K562 (cell line): ENCODE results near the gene GAD1.

Source experiments
- CEBPG ChIP-seq, 3 experiments: fragments of 200-800 bp in 1 of 3; sonication (Bioruptor generic) in 1 of 3; sonication (generic) in 1 of 3; formaldehyde crosslinking in 1 of 3; IDR thresholded peaks in 2 of 3; conservative IDR thresholded peaks in 1 of 3; 2 replicates each; pipeline versions ENCODE4 v1.6.1 to v1.8.0; 2016 to 2022; ENCODE audit warnings: missing compliant biosample characterization in 2 of 3, missing genetic modification characterization in 2 of 3, mild to moderate bottlenecking in 1 of 3, missing genetic modification reagents in 1 of 3
- DACH1 ChIP-seq: fragments of 450-650 bp; IDR thresholded peaks from 2 replicates; pipeline ENCODE4 v1.6.1; 2018; ENCODE audit not compliant: partially characterized antibody
- DNMT1 ChIP-seq: fragments of 450-650 bp; IDR thresholded peaks from 2 replicates; pipeline ENCODE4 v1.6.1; 2016; ENCODE audit warnings: antibody characterized with exemption, mild to moderate bottlenecking
- HCFC1 ChIP-seq: IDR thresholded peaks from 2 replicates; pipeline ENCODE4 v1.6.1; 2012; ENCODE audit warnings: low read depth, low read length, improper control_type of control experiment
- POLR2A ChIP-seq: fragments of 450-650 bp; conservative IDR thresholded peaks from 2 replicates; pipeline ENCODE4 v1.6.1; 2016
- RAD21 ChIP-seq, 2 experiments: fragments of 250-450 bp in 1 of 2; fragments of 450-650 bp in 1 of 2; sonication (Bioruptor Pico) in 1 of 2; formaldehyde crosslinking in 1 of 2; IDR thresholded peaks in 1 of 2; conservative IDR thresholded peaks in 1 of 2; 2 replicates each; pipeline versions ENCODE4 v1.4.0 to v1.8.0; 2020 to 2022; ENCODE audit warnings: mild to moderate bottlenecking in 2 of 2, moderate library complexity in 1 of 2
- SP2 ChIP-seq: IDR thresholded peaks from 2 replicates; pipeline ENCODE4 v1.6.1; 2011; ENCODE audit warnings: mild to moderate bottlenecking, low read depth, low read length, moderate library complexity; ENCODE audit not compliant: poor library complexity, severe bottlenecking; ENCODE audit errors: extremely low read depth
- ZBTB33 ChIP-seq: sonication (generic); formaldehyde crosslinking; IDR thresholded peaks from 2 replicates; pipeline ENCODE4 v1.8.1; 2023; ENCODE audit warnings: mild to moderate bottlenecking, missing genetic modification reagents
- ZSCAN29 ChIP-seq: fragments of 450-650 bp; IDR thresholded peaks from 2 replicates; pipeline ENCODE4 v1.6.1; 2017
- TF ChIP-seq, protein P1 (sequence below): fragments of 250-450 bp; sonication (Bioruptor Pico); IDR thresholded peaks from 2 replicates; pipeline ENCODE4 v1.4.0; 2020; ENCODE audit warnings: mild to moderate bottlenecking, moderate library complexity
- TF ChIP-seq, protein P2 (sequence below), 3 experiments: IDR thresholded peaks in 2 of 3; conservative IDR thresholded peaks in 1 of 3; 2 replicates each; pipeline ENCODE4 v1.5.1; 2011 to 2012; ENCODE audit warnings: low read length in 3 of 3, mild to moderate bottlenecking in 3 of 3, control low read depth in 2 of 3, improper control_type of control experiment in 1 of 3, inconsistent platforms in 1 of 3, low read depth in 1 of 3, mixed read lengths in 1 of 3, moderate library complexity in 1 of 3; ENCODE audit not compliant: insufficient read depth in 2 of 3
- TF ChIP-seq, protein P3 (sequence below): fragments of 450-650 bp; IDR thresholded peaks from 2 replicates; pipeline ENCODE4 v1.6.1; 2016; ENCODE audit warnings: low read depth, mild to moderate bottlenecking, moderate library complexity
- TF ChIP-seq, protein P4 (sequence below): fragments of 250-450 bp; sonication (Bioruptor Pico); IDR thresholded peaks from 2 replicates; pipeline ENCODE4 v1.8.0; 2021; ENCODE audit warnings: moderate library complexity, mild to moderate bottlenecking, inconsistent platforms

- TF ChIP-seq RAD21 (CRISPR knock-in tag; conservative IDR thresholded peaks at IDR 0.05 in 1 of 2, IDR thresholded peaks at IDR 0.05 in 1 of 2) (no peak), HCFC1 (no peak), DACH1 (no peak), ZSCAN29 (no peak), SP2 (no peak), DNMT1 (no peak), POLR2A (no peak), CEBPG (CRISPR knock-in tag; IDR thresholded peaks at IDR 0.05) (no peak), CEBPG (tag; conservative IDR thresholded peaks at IDR 0.05 in 1 of 2, IDR thresholded peaks at IDR 0.05 in 1 of 2) (no peak), ZBTB33 (CRISPR knock-in tag) (no peak)
- TF ChIP-seq, protein P1, sequence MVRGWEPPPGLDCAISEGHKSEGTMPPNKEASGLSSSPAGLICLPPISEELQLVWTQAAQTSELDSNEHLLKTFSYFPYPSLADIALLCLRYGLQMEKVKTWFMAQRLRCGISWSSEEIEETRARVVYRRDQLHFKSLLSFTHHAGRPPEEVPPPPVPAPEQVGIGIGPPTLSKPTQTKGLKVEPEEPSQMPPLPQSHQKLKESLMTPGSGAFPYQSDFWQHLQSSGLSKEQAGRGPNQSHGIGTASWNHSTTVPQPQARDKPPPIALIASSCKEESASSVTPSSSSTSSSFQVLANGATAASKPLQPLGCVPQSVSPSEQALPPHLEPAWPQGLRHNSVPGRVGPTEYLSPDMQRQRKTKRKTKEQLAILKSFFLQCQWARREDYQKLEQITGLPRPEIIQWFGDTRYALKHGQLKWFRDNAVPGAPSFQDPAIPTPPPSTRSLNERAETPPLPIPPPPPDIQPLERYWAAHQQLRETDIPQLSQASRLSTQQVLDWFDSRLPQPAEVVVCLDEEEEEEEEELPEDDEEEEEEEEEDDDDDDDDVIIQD (CRISPR knock-in tag) = no peak
- TF ChIP-seq, protein P2, sequence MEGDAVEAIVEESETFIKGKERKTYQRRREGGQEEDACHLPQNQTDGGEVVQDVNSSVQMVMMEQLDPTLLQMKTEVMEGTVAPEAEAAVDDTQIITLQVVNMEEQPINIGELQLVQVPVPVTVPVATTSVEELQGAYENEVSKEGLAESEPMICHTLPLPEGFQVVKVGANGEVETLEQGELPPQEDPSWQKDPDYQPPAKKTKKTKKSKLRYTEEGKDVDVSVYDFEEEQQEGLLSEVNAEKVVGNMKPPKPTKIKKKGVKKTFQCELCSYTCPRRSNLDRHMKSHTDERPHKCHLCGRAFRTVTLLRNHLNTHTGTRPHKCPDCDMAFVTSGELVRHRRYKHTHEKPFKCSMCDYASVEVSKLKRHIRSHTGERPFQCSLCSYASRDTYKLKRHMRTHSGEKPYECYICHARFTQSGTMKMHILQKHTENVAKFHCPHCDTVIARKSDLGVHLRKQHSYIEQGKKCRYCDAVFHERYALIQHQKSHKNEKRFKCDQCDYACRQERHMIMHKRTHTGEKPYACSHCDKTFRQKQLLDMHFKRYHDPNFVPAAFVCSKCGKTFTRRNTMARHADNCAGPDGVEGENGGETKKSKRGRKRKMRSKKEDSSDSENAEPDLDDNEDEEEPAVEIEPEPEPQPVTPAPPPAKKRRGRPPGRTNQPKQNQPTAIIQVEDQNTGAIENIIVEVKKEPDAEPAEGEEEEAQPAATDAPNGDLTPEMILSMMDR (IDR thresholded peaks at IDR 0.05 in 2 of 3, conservative IDR thresholded peaks at IDR 0.05 in 1 of 3; ENCODE audit: insufficient read depth in 2 of 3, low read depth in 1 of 3, low read length in 3 of 3) = no peak
- TF ChIP-seq, protein P3, sequence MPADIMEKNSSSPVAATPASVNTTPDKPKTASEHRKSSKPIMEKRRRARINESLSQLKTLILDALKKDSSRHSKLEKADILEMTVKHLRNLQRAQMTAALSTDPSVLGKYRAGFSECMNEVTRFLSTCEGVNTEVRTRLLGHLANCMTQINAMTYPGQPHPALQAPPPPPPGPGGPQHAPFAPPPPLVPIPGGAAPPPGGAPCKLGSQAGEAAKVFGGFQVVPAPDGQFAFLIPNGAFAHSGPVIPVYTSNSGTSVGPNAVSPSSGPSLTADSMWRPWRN = no peak
- TF ChIP-seq, protein P4, sequence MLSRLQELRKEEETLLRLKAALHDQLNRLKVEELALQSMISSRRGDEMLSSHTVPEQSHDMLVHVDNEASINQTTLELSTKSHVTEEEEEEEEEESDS (CRISPR knock-in tag) = no peak
These were observed 44.4 kb upstream of the GAD1 start for GRCh38 chr2:170772295-170772694.
